K562 (cell line): Measurements from ENCODE around the gene TBC1D9. TPM values are rescaled to one million over a fixed set of nuclear protein-coding genes. Genes with fewer than 3 reads are reported as not detected.

ENCODE experiments used
- ATAC-seq: fragments of 200-7000 bp; cut with Tn5 transposase; 3 replicates; pipeline ENCODE4 v1.9.1; 2020; ENCODE audit warnings: moderate library complexity
- BruUV-seq: library from RNA; stranded (reverse); fragments of 400-500 nt; replicated peaks from 2 replicates; lab custom pipeline; 2021; lab: Mats Ljungman, UMichigan
- CTCF ChIA-PET: fragments of 300-600 bp; formaldehyde crosslinking; extraction: SDS; loops from one replicate; lab custom pipeline; 2021; ENCODE audit warnings: low intra/inter-chr PET ratio; lab: Yijun Ruan, JAX
- POLR2A ChIA-PET: fragments of 300-600, 350-650 bp; sonication (Branson Sonifier 250); formaldehyde crosslinking; extraction: SDS; loops from one replicate; lab custom pipeline; 2021; ENCODE audit warnings: antibody characterized with exemption, inconsistent platforms; lab: Yijun Ruan, JAX
- DNase-seq, 4 experiments: peaks; one replicate each; pipeline versions ENCODE4 v3.0.0 to v3.0.0-alpha.2; 2011 to 2018; ENCODE audit warnings: low spot score in 3 of 4, mixed read lengths in 3 of 4; ENCODE audit errors: extremely low read depth in 1 of 4
- FAIRE-seq: peaks from 2 replicates; lab custom pipeline; 2011; peaks lifted over from hg19 to GRCh38; lab: Jason Lieb, UNC
- H2AFZ ChIP-seq: 2 replicates; pipeline ENCODE4 v1.6.0; 2011; ENCODE audit warnings: low read depth, low read length, control low read depth, inconsistent platforms
- H3K27ac ChIP-seq: fragments of 200-600 bp; 3 replicates; pipeline ENCODE4 v1.8.0; 2011; ENCODE audit warnings: low read depth, mild to moderate bottlenecking, control low read depth, inconsistent platforms, low read length, moderate library complexity, mixed read lengths; ENCODE audit errors: extremely low read depth
- H3K27me3 ChIP-seq, 2 experiments: fragments of 300-600 bp in 1 of 2; 2 replicates in 1 of 2; 3 replicates in 1 of 2; pipeline versions ENCODE4 v1.6.0 to v1.8.0; 2011; ENCODE audit warnings: inconsistent platforms in 2 of 2, low read length in 2 of 2, mild to moderate bottlenecking in 1 of 2, mixed read lengths in 1 of 2, moderate library complexity in 1 of 2; ENCODE audit not compliant: control insufficient read depth in 2 of 2, insufficient read depth in 2 of 2
- H3K36me3 ChIP-seq: fragments of 300-600 bp; 3 replicates; pipeline ENCODE4 v1.8.0; 2011; ENCODE audit warnings: mild to moderate bottlenecking, low read length, inconsistent platforms; ENCODE audit not compliant: control insufficient read depth, insufficient read depth
- H3K4me1 ChIP-seq, 2 experiments: fragments of 200-600 bp in 1 of 2; replicated peaks in 1 of 2; 2 replicates in 1 of 2; 3 replicates in 1 of 2; pipeline versions ENCODE4 v1.5.1 to v1.8.0; 2011; ENCODE audit warnings: inconsistent platforms in 2 of 2, low read length in 2 of 2, mild to moderate bottlenecking in 1 of 2, mixed read lengths in 1 of 2, moderate library complexity in 1 of 2; ENCODE audit not compliant: control insufficient read depth in 2 of 2, insufficient read depth in 2 of 2
- H3K4me2 ChIP-seq: 2 replicates; pipeline ENCODE4 v1.6.1; 2011; ENCODE audit warnings: low read length, control low read depth, inconsistent platforms, mixed read lengths; ENCODE audit not compliant: insufficient read depth
- H3K4me3 ChIP-seq: fragments of 200-600 bp; sonication (generic), shearing (Covaris generic); 2 replicates; pipeline ENCODE4 v1.5.1; 2016; ENCODE audit warnings: control low read depth, inconsistent platforms
- H3K79me2 ChIP-seq: fragments of 200-600 bp; 3 replicates; pipeline ENCODE4 v1.8.0; 2011; ENCODE audit warnings: low read length, inconsistent platforms; ENCODE audit not compliant: control insufficient read depth, insufficient read depth
- H3K9ac ChIP-seq, 2 experiments: 2 replicates each; pipeline versions ENCODE4 v1.6.0 to v1.6.1; 2011; ENCODE audit warnings: low read depth in 2 of 2, low read length in 2 of 2, control low read depth in 1 of 2, inconsistent platforms in 1 of 2, mild to moderate bottlenecking in 1 of 2, mixed read lengths in 1 of 2; ENCODE audit not compliant: insufficient read depth in 1 of 2
- H3K9me1 ChIP-seq: one replicate; pipeline ENCODE4 v1.6.0; 2011; ENCODE audit warnings: inconsistent platforms, mild to moderate bottlenecking, low read length, moderate library complexity; ENCODE audit not compliant: control insufficient read depth, insufficient read depth
- H3K9me3 ChIP-seq: replicated peaks from 2 replicates; pipeline ENCODE4 v1.5.1; 2011; ENCODE audit warnings: low read depth, low read length, inconsistent platforms; ENCODE audit not compliant: control insufficient read depth, insufficient read depth
- H4K20me1 ChIP-seq: replicated peaks from 2 replicates; pipeline ENCODE4 v1.6.1; 2011; ENCODE audit warnings: low read length, inconsistent platforms, mixed read lengths; ENCODE audit not compliant: control insufficient read depth, insufficient read depth
- CEBPG ChIP-seq, 3 experiments: fragments of 200-800 bp in 1 of 3; sonication (Bioruptor generic) in 1 of 3; sonication (generic) in 1 of 3; formaldehyde crosslinking in 1 of 3; IDR thresholded peaks in 2 of 3; conservative IDR thresholded peaks in 1 of 3; 2 replicates each; pipeline versions ENCODE4 v1.6.1 to v1.8.0; 2016 to 2022; ENCODE audit warnings: missing compliant biosample characterization in 2 of 3, missing genetic modification characterization in 2 of 3, mild to moderate bottlenecking in 1 of 3, missing genetic modification reagents in 1 of 3
- CREM ChIP-seq: IDR thresholded peaks from 2 replicates; pipeline ENCODE4 v1.6.1; 2014; ENCODE audit warnings: antibody characterized with exemption, low read depth
- CSDE1 ChIP-seq, 2 experiments: fragments of 450-650 bp; IDR thresholded peaks; 2 replicates each; pipeline ENCODE4 v1.6.1; 2016; ENCODE audit warnings: mild to moderate bottlenecking in 1 of 2
- ELF1 ChIP-seq: fragments of 200-800 bp; sonication (Bioruptor generic); IDR thresholded peaks from 2 replicates; pipeline ENCODE4 v1.6.1; 2016; ENCODE audit warnings: missing genetic modification characterization, missing compliant biosample characterization
- FOXJ3 ChIP-seq: sonication (generic); formaldehyde crosslinking; IDR thresholded peaks from 2 replicates; pipeline ENCODE4 v1.4.0; 2020; ENCODE audit warnings: mild to moderate bottlenecking, missing genetic modification reagents
- MAZ ChIP-seq, 2 experiments: fragments of 450-650 bp in 1 of 2; sonication (generic) in 1 of 2; formaldehyde crosslinking; IDR thresholded peaks in 1 of 2; conservative IDR thresholded peaks in 1 of 2; 2 replicates each; pipeline versions ENCODE4 v1.4.0 to v1.5.0; 2020; ENCODE audit warnings: mild to moderate bottlenecking in 1 of 2, missing genetic modification reagents in 1 of 2
- MED1 ChIP-seq: sonication (generic); formaldehyde crosslinking; IDR thresholded peaks from 2 replicates; pipeline ENCODE4 v1.8.1; 2023; ENCODE audit warnings: missing genetic modification reagents, borderline replicate concordance
- NBN ChIP-seq: fragments of 450-650 bp; IDR thresholded peaks from 2 replicates; pipeline ENCODE4 v1.6.1; 2016; ENCODE audit warnings: low read depth, mild to moderate bottlenecking
- PHB2 ChIP-seq: fragments of 450-650 bp; IDR thresholded peaks from 2 replicates; pipeline ENCODE4 v1.6.1; 2017; ENCODE audit warnings: low read depth
- POLR2AphosphoS5 ChIP-seq: IDR thresholded peaks from 2 replicates; pipeline ENCODE4 v1.6.1; 2011; ENCODE audit warnings: mild to moderate bottlenecking, low read depth, low read length, moderate library complexity; ENCODE audit not compliant: control insufficient read depth, insufficient read depth
- RBM14 ChIP-seq: fragments of 200-400 bp; formaldehyde crosslinking; IDR thresholded peaks from 2 replicates; pipeline ENCODE4 v1.6.1; 2018; ENCODE audit warnings: low read depth, mild to moderate bottlenecking, low read length, moderate library complexity, borderline replicate concordance; ENCODE audit not compliant: insufficient read depth
- SMC3 ChIP-seq: conservative IDR thresholded peaks from 2 replicates; pipeline ENCODE4 v1.6.1; 2011; ENCODE audit warnings: low read depth, low read length, improper control_type of control experiment; ENCODE audit not compliant: insufficient read depth
- ZC3H8 ChIP-seq: fragments of 450-650 bp; IDR thresholded peaks from 2 replicates; pipeline ENCODE4 v1.6.1; 2017
- ZNF282 ChIP-seq: sonication (generic); formaldehyde crosslinking; IDR thresholded peaks from 2 replicates; pipeline ENCODE4 v1.8.1; 2023; ENCODE audit warnings: missing genetic modification reagents
- ZNF696 ChIP-seq: fragments of 250-450 bp; sonication (Bioruptor Pico); conservative IDR thresholded peaks from 2 replicates; pipeline ENCODE4 v1.4.0; 2020; ENCODE audit warnings: mild to moderate bottlenecking, moderate library complexity
- WGBS: fragments of 100-300 bp; shearing (Covaris generic); methylation state at CpG from one replicate; pipeline ENCODE4 v1.1.6; 2016; ENCODE audit warnings: low coverage, mixed read lengths; ENCODE audit not compliant: insufficient coverage; ENCODE audit errors: missing lambda C conversion rate; 5-methylcytosine and 5-hydroxymethylcytosine counted together
- in situ Hi-C: fragments of 300-500 bp; cut with MboI; formaldehyde crosslinking; loops from 4 replicates; pipeline ENCODE4 v1.15.0; 2018; ENCODE audit warnings: inconsistent platforms, mixed read lengths
- intact Hi-C: fragments of 100-400 bp; cut with micrococcal nuclease; formaldehyde crosslinking; loops from 2 replicates; pipeline ENCODE4 v1.14.2; 2022
- polyA plus RNA-seq, 8 experiments: library from polyadenylated mRNA; depleted of rRNA in 4 of 8; stranded (reverse) in 5 of 8; unstranded in 3 of 8; fragments of >200 nt; fragmentation: Nextera tagmentation in 2 of 8; fragmentation: Illumina TruSeq in 1 of 8; extraction: Ambion mirVana in 2 of 8; extraction: Trizol in 1 of 8; gene quantifications; 2 replicates each; pipeline versions ENCODE4 v1.2.1 to v1.2.3, GENCODE V29; 2011 to 2014; ENCODE audit warnings: inconsistent platforms in 1 of 8, missing spikeins in 1 of 8
- total RNA-seq, 7 experiments: library from RNA; depleted of rRNA in 6 of 7; stranded (reverse); fragments of >200 nt in 6 of 7; fragmentation: Illumina TruSeq in 2 of 7; extraction: Trizol in 2 of 7; gene quantifications; 2 replicates each; pipeline versions ENCODE4 v1.2.1 to v1.2.3, GENCODE V29; 2011 to 2021; ENCODE audit warnings: low replicate concordance in 1 of 7
- TF ChIP-seq, protein P1 (sequence below): fragments of 450-650 bp; IDR thresholded peaks from 2 replicates; pipeline ENCODE4 v1.6.1; 2017; ENCODE audit warnings: antibody characterized with exemption
- TF ChIP-seq, protein P2 (sequence below): fragments of 250-450 bp; sonication (Bioruptor Pico); IDR thresholded peaks from 2 replicates; pipeline ENCODE4 v1.4.0; 2020; ENCODE audit warnings: mild to moderate bottlenecking, moderate library complexity
- TF ChIP-seq, protein P3 (sequence below): sonication (generic); formaldehyde crosslinking; IDR thresholded peaks from 2 replicates; pipeline ENCODE4 v1.8.0; 2022; ENCODE audit warnings: missing genetic modification reagents, mild to moderate bottlenecking, borderline replicate concordance

TBC1D9 gene
- total and polyA plus RNA-seq, 9 of the 15 experiments (the other 6 are each of a cell fraction or from before 2014, with no cell fraction given), result 0.13 TPM; not detected in 8

DNA sequence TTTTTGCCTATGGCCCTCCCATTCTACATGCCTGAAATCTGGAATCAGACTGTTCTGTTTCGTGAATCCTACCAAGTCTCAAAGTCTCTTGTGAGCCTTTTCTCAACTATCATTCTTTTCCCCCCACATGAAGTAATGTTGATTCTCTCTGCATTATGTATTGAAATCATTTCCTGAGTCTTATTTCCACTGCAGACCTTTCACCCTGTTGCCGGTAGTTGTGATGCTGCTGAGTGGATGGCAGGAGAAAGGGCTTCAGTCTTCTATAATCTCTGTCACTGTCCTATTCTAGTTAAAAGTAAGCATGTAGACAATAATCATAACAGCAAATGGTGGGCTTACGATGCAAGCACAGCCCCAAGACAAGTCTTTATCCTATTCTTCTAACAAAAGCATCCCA lies 75.0 kb downstream of the TBC1D9 start:
- no peak for ATAC-seq
- H3K27me3 ChIP-seq, result 0 out of 5 replicates have a peak, but pooled peaks cover 0 to 4% of the 10 kb centered on the region in 2 experiments
- no peaks in the 10 kb centered on the region for H4K20me1 ChIP-seq
- no peak for FAIRE-seq
- TF ChIP-seq MED1 (no peak), ZC3H8 (no peak), ELF1 (tag) (no peak), ZNF696 (CRISPR knock-in tag) (no peak), ZNF282 (CRISPR knock-in tag) (no peak), CSDE1 (IDR thresholded peaks at IDR 0.05) (no peak), CEBPG (CRISPR knock-in tag; IDR thresholded peaks at IDR 0.05) (no peak), CEBPG (tag; conservative IDR thresholded peaks at IDR 0.05 in 1 of 2, IDR thresholded peaks at IDR 0.05 in 1 of 2) (no peak), CREM (no peak), MAZ (CRISPR knock-in tag; conservative IDR thresholded peaks at IDR 0.05 in 1 of 2, IDR thresholded peaks at IDR 0.05 in 1 of 2) (no peak), PHB2 (no peak), RBM14 (no peak), POLR2AphosphoS5 (no peak), FOXJ3 (CRISPR knock-in tag) (no peak), SMC3 (no peak), NBN (no peak)
- TF ChIP-seq, protein P1, sequence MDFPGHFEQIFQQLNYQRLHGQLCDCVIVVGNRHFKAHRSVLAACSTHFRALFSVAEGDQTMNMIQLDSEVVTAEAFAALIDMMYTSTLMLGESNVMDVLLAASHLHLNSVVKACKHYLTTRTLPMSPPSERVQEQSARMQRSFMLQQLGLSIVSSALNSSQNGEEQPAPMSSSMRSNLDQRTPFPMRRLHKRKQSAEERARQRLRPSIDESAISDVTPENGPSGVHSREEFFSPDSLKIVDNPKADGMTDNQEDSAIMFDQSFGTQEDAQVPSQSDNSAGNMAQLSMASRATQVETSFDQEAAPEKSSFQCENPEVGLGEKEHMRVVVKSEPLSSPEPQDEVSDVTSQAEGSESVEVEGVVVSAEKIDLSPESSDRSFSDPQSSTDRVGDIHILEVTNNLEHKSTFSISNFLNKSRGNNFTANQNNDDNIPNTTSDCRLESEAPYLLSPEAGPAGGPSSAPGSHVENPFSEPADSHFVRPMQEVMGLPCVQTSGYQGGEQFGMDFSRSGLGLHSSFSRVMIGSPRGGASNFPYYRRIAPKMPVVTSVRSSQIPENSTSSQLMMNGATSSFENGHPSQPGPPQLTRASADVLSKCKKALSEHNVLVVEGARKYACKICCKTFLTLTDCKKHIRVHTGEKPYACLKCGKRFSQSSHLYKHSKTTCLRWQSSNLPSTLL, result no peak
- TF ChIP-seq, protein P2, sequence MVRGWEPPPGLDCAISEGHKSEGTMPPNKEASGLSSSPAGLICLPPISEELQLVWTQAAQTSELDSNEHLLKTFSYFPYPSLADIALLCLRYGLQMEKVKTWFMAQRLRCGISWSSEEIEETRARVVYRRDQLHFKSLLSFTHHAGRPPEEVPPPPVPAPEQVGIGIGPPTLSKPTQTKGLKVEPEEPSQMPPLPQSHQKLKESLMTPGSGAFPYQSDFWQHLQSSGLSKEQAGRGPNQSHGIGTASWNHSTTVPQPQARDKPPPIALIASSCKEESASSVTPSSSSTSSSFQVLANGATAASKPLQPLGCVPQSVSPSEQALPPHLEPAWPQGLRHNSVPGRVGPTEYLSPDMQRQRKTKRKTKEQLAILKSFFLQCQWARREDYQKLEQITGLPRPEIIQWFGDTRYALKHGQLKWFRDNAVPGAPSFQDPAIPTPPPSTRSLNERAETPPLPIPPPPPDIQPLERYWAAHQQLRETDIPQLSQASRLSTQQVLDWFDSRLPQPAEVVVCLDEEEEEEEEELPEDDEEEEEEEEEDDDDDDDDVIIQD (CRISPR knock-in tag), result no peak
- TF ChIP-seq, protein P3, sequence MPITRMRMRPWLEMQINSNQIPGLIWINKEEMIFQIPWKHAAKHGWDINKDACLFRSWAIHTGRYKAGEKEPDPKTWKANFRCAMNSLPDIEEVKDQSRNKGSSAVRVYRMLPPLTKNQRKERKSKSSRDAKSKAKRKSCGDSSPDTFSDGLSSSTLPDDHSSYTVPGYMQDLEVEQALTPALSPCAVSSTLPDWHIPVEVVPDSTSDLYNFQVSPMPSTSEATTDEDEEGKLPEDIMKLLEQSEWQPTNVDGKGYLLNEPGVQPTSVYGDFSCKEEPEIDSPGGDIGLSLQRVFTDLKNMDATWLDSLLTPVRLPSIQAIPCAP (CRISPR knock-in tag), result no peak
- no peak overlapping the region for H3K27ac ChIP-seq
- DNase-seq, result no peak
- H3K4me2 ChIP-seq, result no peak overlapping the region
- no peak overlapping the region for H3K4me3 ChIP-seq
- BruUV-seq, result no TSS peak
- H3K9me1 ChIP-seq, result no peaks in the 10 kb centered on the region
- H3K36me3 ChIP-seq, result no peaks in the 10 kb centered on the region
- WGBS, result 8% methylated on average over 3 of the region's 3 CpGs
- CTCF ChIA-PET, result no interaction called here
- in situ Hi-C loops, result no loop called here
- H2AFZ ChIP-seq, result no peak overlapping the region
- H3K9me3 ChIP-seq, result no peaks in the 10 kb centered on the region
- POLR2A ChIA-PET, result no interaction called here
- H3K9ac ChIP-seq, result no peak overlapping the region
- no peaks in the 10 kb centered on the region for H3K79me2 ChIP-seq
- H3K4me1 ChIP-seq, result no peaks in the 10 kb centered on the region
- intact Hi-C loops, result no loop called here
